H1 (cell line): ENCODE results near the gene COTL1. TPM values are rescaled to one million over a fixed set of nuclear protein-coding genes. Genes with fewer than 3 reads are reported as not detected.
A peak's percentile ranks its signal among the peaks of the same experiment; 100 is the strongest.

Source experiments
- CTCF ChIA-PET: fragments of 300-600 bp; sonication (Branson Sonifier 250); formaldehyde crosslinking; loops from one replicate; lab custom pipeline; 2021; ENCODE audit not compliant: partially characterized antibody; lab: Charles Lee
- POLR2A ChIA-PET: fragments of 300-600 bp; sonication (Branson Sonifier 250); formaldehyde crosslinking; loops from one replicate; lab custom pipeline; 2021; ENCODE audit warnings: inconsistent platforms; ENCODE audit not compliant: partially characterized antibody; lab: Charles Lee
- DNase-seq, 2 experiments: peaks; one replicate each; pipeline versions ENCODE4 v3.0.0 to v3.0.0-alpha.2; 2010 to 2022; ENCODE audit warnings: low spot score in 2 of 2, low read depth in 1 of 2, mixed read lengths in 1 of 2
- FAIRE-seq: peaks from 2 replicates; lab custom pipeline; 2011; peaks lifted over from hg19 to GRCh38; lab: Jason Lieb, UNC
- H2AFZ ChIP-seq: 2 replicates; pipeline ENCODE4 v1.8.1; 2012; ENCODE audit warnings: low read length, inconsistent platforms
- H2AK5ac ChIP-seq: 2 replicates; pipeline ENCODE4 v1.6.1; 2013; ENCODE audit warnings: low read depth, low read length
- H2BK120ac ChIP-seq: replicated peaks from 2 replicates; pipeline ENCODE3; 2013; ENCODE audit warnings: low read depth, low read length, inconsistent platforms
- H2BK12ac ChIP-seq: 2 replicates; pipeline ENCODE4 v1.6.1; 2013; ENCODE audit warnings: low read depth, low read length
- H2BK15ac ChIP-seq: 2 replicates; pipeline ENCODE4 v1.6.1; 2013; ENCODE audit warnings: low read length
- H2BK20ac ChIP-seq: 2 replicates; pipeline ENCODE4 v1.6.1; 2013; ENCODE audit warnings: low read length
- H2BK5ac ChIP-seq: 2 replicates; pipeline ENCODE4 v1.6.1; 2013; ENCODE audit warnings: low read depth, low read length
- H3K14ac ChIP-seq: 2 replicates; pipeline ENCODE4 v1.6.1; 2013; ENCODE audit warnings: inconsistent platforms; ENCODE audit not compliant: insufficient read length
- H3K18ac ChIP-seq: 2 replicates; pipeline ENCODE4 v1.6.1; 2013; ENCODE audit warnings: low read length; ENCODE audit errors: extremely low read depth
- H3K23ac ChIP-seq: 2 replicates; pipeline ENCODE4 v1.6.1; 2013; ENCODE audit warnings: inconsistent platforms; ENCODE audit not compliant: insufficient read length
- H3K23me2 ChIP-seq: 2 replicates; pipeline ENCODE4 v1.6.1; 2013; ENCODE audit warnings: low read depth, low read length
- H3K27ac ChIP-seq: 2 replicates; pipeline ENCODE4 v1.6.1; 2011; ENCODE audit warnings: low read depth, low read length, inconsistent platforms
- H3K27me3 ChIP-seq, 4 experiments: replicated peaks in 1 of 4; 1 replicate in 1 of 4; 2 replicates in 3 of 4; pipeline versions ENCODE4 v1.6.1 to v1.8.1; 2011 to 2013; ENCODE audit warnings: low read length in 3 of 4, mild to moderate bottlenecking in 3 of 4, inconsistent platforms in 2 of 4, mixed read lengths in 2 of 4, moderate library complexity in 1 of 4; ENCODE audit not compliant: control insufficient read depth in 3 of 4, insufficient read depth in 3 of 4; ENCODE audit errors: extremely low read depth in 1 of 4
- H3K36me3 ChIP-seq, 4 experiments: 2 replicates each; pipeline versions ENCODE4 v1.6.1 to v1.8.1; 2011 to 2013; ENCODE audit warnings: mild to moderate bottlenecking in 4 of 4, low read length in 3 of 4, moderate library complexity in 2 of 4, control low read depth in 1 of 4, inconsistent platforms in 1 of 4; ENCODE audit not compliant: insufficient read depth in 4 of 4, control insufficient read depth in 2 of 4
- H3K4ac ChIP-seq: replicated peaks from 2 replicates; pipeline ENCODE3; 2013; ENCODE audit warnings: low read length, low read depth, mixed read lengths, inconsistent platforms; ENCODE audit not compliant: insufficient read length
- H3K4me1 ChIP-seq, 4 experiments: replicated peaks in 1 of 4; 1 replicate in 1 of 4; 2 replicates in 3 of 4; pipeline versions ENCODE4 v1.6.1 to v1.8.1; 2011 to 2013; ENCODE audit warnings: low read length in 3 of 4, inconsistent platforms in 2 of 4, mixed read lengths in 1 of 4; ENCODE audit not compliant: insufficient read depth in 4 of 4, control insufficient read depth in 3 of 4
- H3K4me2 ChIP-seq, 2 experiments: 2 replicates each; pipeline versions ENCODE4 v1.6.1 to v1.8.1; 2011 to 2013; ENCODE audit warnings: low read depth in 2 of 2, low read length in 2 of 2, control low read depth in 1 of 2, inconsistent platforms in 1 of 2, mild to moderate bottlenecking in 1 of 2; ENCODE audit not compliant: insufficient read depth in 1 of 2
- H3K4me3 ChIP-seq, 4 experiments: fragments of 200-600, 300-600 bp in 1 of 4; sonication (generic), shearing (Covaris generic), sonication (Bioruptor Twin) in 1 of 4; 2 replicates each; pipeline versions ENCODE4 v1.5.1 to v1.8.1; 2011 to 2016; ENCODE audit warnings: low read length in 4 of 4, low read depth in 3 of 4, control low read depth in 2 of 4, inconsistent platforms in 2 of 4, mild to moderate bottlenecking in 2 of 4, mixed read lengths in 1 of 4, moderate library complexity in 1 of 4; ENCODE audit not compliant: insufficient read depth in 2 of 4; ENCODE audit errors: extremely low read depth in 1 of 4
- H3K56ac ChIP-seq: replicated peaks from 2 replicates; pipeline ENCODE3; 2013; ENCODE audit warnings: low read depth, mild to moderate bottlenecking, mixed read lengths, low read length, inconsistent platforms; ENCODE audit not compliant: insufficient read length
- H3K79me1 ChIP-seq: 2 replicates; pipeline ENCODE4 v1.6.1; 2013; ENCODE audit warnings: low read depth, low read length, control low read depth
- H3K79me2 ChIP-seq, 2 experiments: 2 replicates each; pipeline versions ENCODE4 v1.6.1 to v1.8.1; 2012 to 2013; ENCODE audit warnings: low read length in 2 of 2, mild to moderate bottlenecking in 2 of 2, inconsistent platforms in 1 of 2; ENCODE audit not compliant: insufficient read depth in 2 of 2, control insufficient read depth in 1 of 2
- H3K9ac ChIP-seq, 4 experiments: replicated peaks in 1 of 4; 1 replicate in 1 of 4; 2 replicates in 3 of 4; pipeline versions ENCODE4 v1.6.1 to v1.8.1; 2011 to 2013; ENCODE audit warnings: low read depth in 3 of 4, low read length in 3 of 4, control low read depth in 2 of 4, mild to moderate bottlenecking in 2 of 4, moderate library complexity in 2 of 4, inconsistent platforms in 1 of 4; ENCODE audit errors: extremely low read depth in 1 of 4
- H3K9me3 ChIP-seq, 2 experiments: 2 replicates each; pipeline versions ENCODE4 v1.6.1 to v1.8.1; 2012 to 2013; ENCODE audit warnings: mild to moderate bottlenecking in 2 of 2, moderate library complexity in 2 of 2, control low read depth in 1 of 2, inconsistent platforms in 1 of 2, low read depth in 1 of 2, low read length in 1 of 2, mixed read lengths in 1 of 2; ENCODE audit not compliant: insufficient read depth in 2 of 2
- H4K20me1 ChIP-seq, 2 experiments: replicated peaks in 1 of 2; 2 replicates each; pipeline versions ENCODE3 to v1.8.1; 2011 to 2013; ENCODE audit warnings: inconsistent platforms in 2 of 2, low read length in 2 of 2, mild to moderate bottlenecking in 1 of 2; ENCODE audit not compliant: insufficient read depth in 2 of 2, control insufficient read depth in 1 of 2
- H4K5ac ChIP-seq: 2 replicates; pipeline ENCODE4 v1.6.1; 2013; ENCODE audit warnings: low read length, low read depth, mixed read lengths, inconsistent platforms; ENCODE audit not compliant: insufficient read length
- H4K8ac ChIP-seq: 2 replicates; pipeline ENCODE4 v1.8.0; 2013; ENCODE audit warnings: mild to moderate bottlenecking, moderate library complexity, low read length, inconsistent platforms; ENCODE audit not compliant: insufficient read depth; ENCODE audit errors: extremely low read depth
- H4K91ac ChIP-seq: replicated peaks from 2 replicates; pipeline ENCODE3; 2013; ENCODE audit warnings: low read length, mixed read lengths, inconsistent platforms; ENCODE audit not compliant: insufficient read length
- BCL11A ChIP-seq, 2 experiments: IDR thresholded peaks; one replicate each; pipeline ENCODE4 v1.6.1; 2011; ENCODE audit warnings: low read depth in 2 of 2, low read length in 2 of 2, mild to moderate bottlenecking in 2 of 2
- CTBP2 ChIP-seq: IDR thresholded peaks from 2 replicates; pipeline ENCODE4 v1.7.0; 2011; ENCODE audit warnings: borderline replicate concordance, mild to moderate bottlenecking, moderate library complexity, mixed read lengths, low read length; ENCODE audit not compliant: insufficient read depth, insufficient read length
- CTCF ChIP-seq, 3 experiments: IDR thresholded peaks; 1 replicate in 2 of 3; 2 replicates in 1 of 3; pipeline versions ENCODE4 v1.5.1 to v1.6.1; 2011; ENCODE audit warnings: low read length in 3 of 3, mild to moderate bottlenecking in 3 of 3, inconsistent platforms in 2 of 3, low read depth in 1 of 3, moderate library complexity in 1 of 3; ENCODE audit not compliant: insufficient read depth in 1 of 3; ENCODE audit errors: control extremely low read depth in 1 of 3
- HDAC2 ChIP-seq, 2 experiments: fragments of 300-600 bp in 1 of 2; sonication (generic) in 1 of 2; IDR thresholded peaks; 2 replicates each; pipeline ENCODE4 v1.6.1; 2011 to 2012; ENCODE audit warnings: low read depth in 2 of 2, low read length in 2 of 2, mild to moderate bottlenecking in 2 of 2, moderate library complexity in 2 of 2, borderline replicate concordance in 1 of 2, inconsistent platforms in 1 of 2
- SP1 ChIP-seq: IDR thresholded peaks from 2 replicates; pipeline ENCODE4 v1.6.1; 2011; ENCODE audit warnings: low read depth, low read length
- TAF1 ChIP-seq: IDR thresholded peaks from 2 replicates; pipeline ENCODE4 v1.6.1; 2011; ENCODE audit warnings: mild to moderate bottlenecking, low read depth, low read length
- WGBS, 2 experiments: shearing (Covaris generic) in 1 of 2; methylation state at CpG; one replicate each; pipeline versions ENCODE4 v1.1.6 to v1.1.7; 2013 to 2015; ENCODE audit warnings: low lambda C conversion rate in 2 of 2, mixed read lengths in 2 of 2, inconsistent platforms in 1 of 2, low coverage in 1 of 2, missing lambda C conversion rate in 1 of 2; ENCODE audit not compliant: insufficient replicate concordance in 2 of 2, insufficient coverage in 1 of 2, insufficient read length in 1 of 2; ENCODE audit errors: extremely low coverage in 1 of 2, missing lambda C conversion rate in 1 of 2; 5-methylcytosine and 5-hydroxymethylcytosine counted together
- polyA plus RNA-seq, 7 experiments: library from polyadenylated mRNA; depleted of rRNA in 3 of 7; stranded (reverse) in 5 of 7; unstranded in 2 of 7; fragments of >200 nt in 5 of 7; fragments of 200-250 nt in 2 of 7; gene quantifications; 1 replicate in 5 of 7; 2 replicates in 1 of 7; 4 replicates in 1 of 7; pipeline versions ENCODE4 v1.2.1 to v1.2.3, GENCODE V29; 2011 to 2013; ENCODE audit warnings: missing spikeins in 2 of 7, mixed read lengths in 2 of 7
- total RNA-seq: library from RNA; stranded (reverse); fragmentation: NEBNext Ultra II Directional; extraction: Animal tissue kit (Norgen Biotek cat#: 25700); gene quantifications from 2 replicates; pipeline ENCODE4 v1.2.1, GENCODE V29; 2021

Gene COTL1
- total and polyA plus RNA-seq, 2 of the 8 experiments (the other 6 are each of a cell fraction or from before 2014, with no cell fraction given), result 59.2 to 183 TPM

GRCh38 chr16:84552135-84552534 is 65.7 kb downstream of the COTL1 start:
- DNase-seq (no peak), FAIRE-seq (no peak)
- no peaks in the 10 kb centered on the region for H3K36me3 ChIP-seq
- H2BK12ac ChIP-seq, result 0 out of 2 replicates have a peak overlapping the region, but pooled peaks have one; percentile 80
- no peaks in the 10 kb centered on the region for H3K23me2 ChIP-seq
- no peak overlapping the region for H3K4me3 ChIP-seq
- no peak overlapping the region for H2AFZ ChIP-seq
- no peak overlapping the region for H3K4me2 ChIP-seq
- no peak overlapping the region for H2AK5ac ChIP-seq
- H3K23ac ChIP-seq, result no peak overlapping the region
- H2BK5ac ChIP-seq, result no peak overlapping the region
- 91% methylated on average over 4 of the region's 4 CpGs; no CpG with 5 or more reads in 1 of the 2 experiments for WGBS, 2 experiments
- H3K14ac ChIP-seq, result no peak overlapping the region
- no peaks in the 10 kb centered on the region for H4K20me1 ChIP-seq
- H3K9me3 ChIP-seq, result no peaks in the 10 kb centered on the region
- no peak overlapping the region for H3K18ac ChIP-seq
- TF ChIP-seq BCL11A (IDR thresholded peaks at IDR 0.05; ENCODE audit: low read depth in 2 of 2, low read length in 2 of 2) (no peak), TAF1 (no peak), CTCF (IDR thresholded peaks at IDR 0.05; ENCODE audit: control extremely low read depth in 1 of 3, insufficient read depth in 1 of 3, low read depth in 1 of 3, low read length in 3 of 3) (no peak), CTBP2 (no peak), HDAC2 (IDR thresholded peaks at IDR 0.05; ENCODE audit: borderline replicate concordance in 1 of 2, low read depth in 2 of 2, low read length in 2 of 2) (no peak), SP1 (no peak)
- H4K5ac ChIP-seq, result no peak overlapping the region
- H3K9ac ChIP-seq, result no peak overlapping the region
- H3K4ac ChIP-seq, result no peak overlapping the region
- H2BK120ac ChIP-seq, result no peak overlapping the region
- no peaks in the 10 kb centered on the region; the same call in 1 of the 2 replicates for H3K79me1 ChIP-seq
- no peak overlapping the region for H2BK20ac ChIP-seq
- H3K4me1 ChIP-seq, result peaks cover 8 to 28% (median 15%) of the 10 kb centered on the region in 4 experiments
- H4K8ac ChIP-seq, result no peak overlapping the region
- no peak overlapping the region for H4K91ac ChIP-seq
- no peak overlapping the region for H3K56ac ChIP-seq
- peaks cover 0 to 3% (median 0%) of the 10 kb centered on the region in 4 experiments; a peak in 1 of 7 replicates for H3K27me3 ChIP-seq
- no peaks in the 10 kb centered on the region for H3K79me2 ChIP-seq
- ChIA-PET POLR2A (interaction anchor here (1.0 kb wide), 1 partner anchor 19 kb away, joined by 3 read pairs; no protein-coding TSS in a partner anchor), CTCF (interaction anchor here (0.7 to 1.7 kb wide), 5 partner anchors 18 to 241 kb away, joined by 3 to 6 read pairs (median 3); no protein-coding TSS in a partner anchor)
- 0 out of 2 replicates have a peak overlapping the region, but pooled peaks have one; percentile 95 for H2BK15ac ChIP-seq
- H3K27ac ChIP-seq, result no peak overlapping the region
